GM21360 (cell line): ENCODE results near the gene GRIA3.

ENCODE experiments used
- ATAC-seq: cut with Tn5 transposase; IDR thresholded peaks from one replicate; pipeline ENCODE4 v1.9.1; 2021; ENCODE audit warnings: mild to moderate bottlenecking, moderate library complexity; ENCODE audit not compliant: unreplicated experiment

GRIA3 gene

DNA sequence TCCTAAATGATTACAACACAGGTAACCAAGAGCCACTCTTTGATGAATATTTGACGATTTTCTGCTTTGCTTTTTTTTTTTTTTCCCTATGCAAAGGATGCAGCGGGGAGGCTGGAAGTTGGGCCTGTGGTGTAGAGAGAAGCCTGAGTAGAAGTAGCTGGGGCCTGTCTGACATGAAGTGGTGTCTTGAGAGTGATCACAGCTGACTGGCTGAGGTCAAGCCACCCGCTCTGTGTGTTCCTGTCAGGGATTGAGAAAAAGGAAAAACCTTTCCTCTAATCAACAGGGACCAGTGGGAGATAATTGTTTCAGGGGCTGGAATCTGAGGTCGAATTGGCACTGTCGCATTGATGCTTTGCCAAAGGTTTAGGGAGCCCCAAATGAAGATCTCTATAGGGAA is 258.7 kb downstream of the GRIA3 start:
- no peak for ATAC-seq

- no peak for ATAC-seq
Measured at GRCh38 chrX:123447506-123447905, 263.4 kb downstream of the GRIA3 start.

- ATAC-seq, result no peak
Measured at GRCh38 chrX:123449335-123449734, 265.3 kb downstream of the GRIA3 start.

DNA sequence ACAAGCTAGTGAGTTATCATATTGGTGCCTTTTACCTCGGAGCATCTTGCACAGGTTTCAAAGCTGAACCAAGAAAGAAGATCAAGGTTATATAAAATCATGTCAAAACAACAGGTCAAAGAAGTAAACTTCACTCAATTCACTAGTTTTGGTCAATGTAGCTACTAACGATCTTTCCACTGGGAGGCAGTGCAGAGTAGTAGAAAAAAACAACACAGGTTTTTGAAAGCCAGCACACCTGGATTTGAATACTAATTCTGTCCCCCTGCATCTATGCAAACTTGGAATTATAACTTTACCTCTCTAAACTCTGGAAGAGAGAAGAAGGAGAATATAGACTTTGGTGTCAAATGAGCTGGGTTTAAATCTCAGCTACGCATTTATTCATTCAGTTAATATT is 266.1 kb downstream of the GRIA3 start:
- no peak for ATAC-seq

- peak; percentile 53 for ATAC-seq
Measured at GRCh38 chrX:123454712-123455431, 270.8 kb downstream of the GRIA3 start.

DNA sequence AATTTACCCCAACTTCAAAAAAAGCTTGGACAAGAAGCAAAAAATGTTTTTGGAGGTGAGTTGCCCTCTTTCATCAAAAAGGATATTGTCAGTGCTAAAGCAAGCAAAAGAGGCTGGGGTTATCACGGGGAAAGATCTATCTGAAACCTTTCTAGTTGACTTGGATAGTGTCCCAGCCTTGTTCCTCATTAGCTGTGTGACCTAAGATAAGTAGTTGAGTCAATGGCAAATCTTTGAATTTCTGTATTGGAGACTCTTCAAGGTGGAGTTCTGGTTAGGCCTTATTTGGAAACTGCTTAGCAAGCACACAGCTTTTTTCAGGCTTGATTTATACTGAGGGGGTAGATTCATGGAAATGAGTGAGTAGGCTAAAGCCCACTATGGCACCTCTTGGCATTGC is 271.6 kb downstream of the GRIA3 start:
- ATAC-seq, result no peak

- ATAC-seq, result no peak
Measured at GRCh38 chrX:123464709-123465108, 280.6 kb downstream of the GRIA3 start.

DNA sequence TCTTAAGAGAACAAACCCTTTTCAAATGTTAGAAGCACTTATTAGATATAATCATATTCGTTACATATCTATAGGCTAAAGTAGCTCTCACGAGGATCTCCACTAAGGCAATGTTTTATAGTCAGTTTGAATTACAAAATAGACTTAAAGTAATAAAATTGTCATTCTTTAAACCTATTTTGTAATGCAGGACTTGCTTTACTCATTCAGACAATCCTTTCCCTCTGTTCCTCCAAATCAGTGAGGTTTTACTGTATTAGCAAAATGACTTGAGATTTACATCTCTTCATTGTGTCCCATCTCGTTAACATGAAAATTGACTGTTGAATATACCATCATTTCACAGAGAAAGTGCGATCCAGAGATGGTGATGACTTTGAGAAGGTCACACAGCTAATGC is 284.4 kb downstream of the GRIA3 start:
- ATAC-seq, result no peak

DNA sequence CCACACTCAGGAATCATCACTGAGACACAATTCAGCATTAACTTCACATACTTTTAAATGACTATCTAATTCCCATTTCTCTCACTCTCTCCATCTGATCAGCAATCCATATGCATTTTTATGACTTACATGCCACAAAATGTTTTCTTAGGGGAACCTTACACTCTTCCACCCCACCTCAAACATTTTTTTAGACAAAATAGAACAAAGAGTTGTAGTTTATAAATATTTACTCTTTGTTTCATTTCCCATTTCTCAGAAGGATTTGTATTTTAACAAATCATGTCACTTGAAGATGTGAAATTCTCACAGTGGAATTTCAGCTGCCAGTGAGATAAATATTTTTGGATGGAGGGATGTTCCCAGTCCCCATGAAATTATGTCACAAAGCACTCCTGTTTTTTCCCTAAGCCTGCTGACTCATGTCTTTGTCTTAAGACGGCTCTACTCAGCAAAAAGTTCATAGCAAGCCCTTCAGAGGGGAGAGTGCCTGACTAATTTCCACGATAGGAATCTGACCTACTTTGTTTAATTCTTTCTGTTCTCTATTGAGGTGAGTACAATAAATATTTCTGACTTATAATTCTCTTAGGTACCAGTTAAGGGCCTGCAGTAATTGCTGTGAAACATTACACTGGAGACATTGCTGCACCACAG is 291.1 kb downstream of the GRIA3 start:
- ATAC-seq, result no peak

DNA sequence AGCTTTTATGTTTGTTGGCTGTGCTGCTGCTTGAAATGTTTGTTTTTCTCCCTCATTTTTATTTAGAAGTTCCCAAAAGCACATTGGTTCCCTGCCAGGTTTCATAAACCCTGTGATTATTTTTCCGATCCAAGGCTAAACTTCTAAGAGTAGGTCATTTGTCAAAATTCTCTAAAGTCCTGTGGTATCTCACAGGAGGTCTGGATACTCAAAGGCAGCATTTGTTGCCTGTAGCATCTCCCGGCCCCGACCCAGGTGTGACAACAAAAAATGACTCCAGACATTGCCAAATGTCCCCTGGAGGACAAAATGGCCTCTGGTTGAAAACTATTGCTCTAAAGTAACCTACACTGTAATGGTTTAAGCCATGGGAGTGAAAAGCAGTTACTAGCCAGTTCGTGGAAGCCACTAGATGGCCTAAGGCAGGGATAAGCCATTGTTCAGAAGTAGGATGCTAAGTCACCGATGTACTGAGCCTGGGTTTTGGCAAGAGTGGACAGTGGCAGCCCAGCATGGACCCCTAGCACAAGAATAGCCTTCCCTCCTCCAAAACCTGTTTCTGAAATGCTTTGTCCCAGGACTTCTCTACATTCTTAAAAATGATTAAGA is 292.6 kb downstream of the GRIA3 start:
- no peak for ATAC-seq

DNA sequence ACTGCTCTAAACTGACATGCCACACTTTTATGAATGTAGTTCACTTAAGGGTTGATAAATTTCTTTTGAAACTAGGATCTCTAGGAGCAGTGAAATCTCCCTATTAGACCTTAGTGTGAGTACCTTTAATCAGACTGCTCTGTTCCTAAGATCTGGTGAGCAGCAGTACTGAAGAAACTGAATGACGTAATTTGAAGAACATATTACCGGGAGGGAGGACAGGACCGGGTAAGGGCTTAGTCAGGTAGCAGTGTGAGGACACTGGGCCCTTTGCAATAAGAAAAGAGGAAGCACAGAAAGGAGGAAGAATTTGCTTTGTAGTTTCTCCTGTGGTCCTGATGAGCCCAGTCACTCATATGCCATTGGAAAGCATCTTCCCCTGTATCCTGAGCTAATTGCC is 293.6 kb downstream of the GRIA3 start:
- ATAC-seq, result no peak

GRCh38 chrX:123481913-123482851 is 298.1 kb downstream of the GRIA3 start:
- ATAC-seq, result no peak

DNA sequence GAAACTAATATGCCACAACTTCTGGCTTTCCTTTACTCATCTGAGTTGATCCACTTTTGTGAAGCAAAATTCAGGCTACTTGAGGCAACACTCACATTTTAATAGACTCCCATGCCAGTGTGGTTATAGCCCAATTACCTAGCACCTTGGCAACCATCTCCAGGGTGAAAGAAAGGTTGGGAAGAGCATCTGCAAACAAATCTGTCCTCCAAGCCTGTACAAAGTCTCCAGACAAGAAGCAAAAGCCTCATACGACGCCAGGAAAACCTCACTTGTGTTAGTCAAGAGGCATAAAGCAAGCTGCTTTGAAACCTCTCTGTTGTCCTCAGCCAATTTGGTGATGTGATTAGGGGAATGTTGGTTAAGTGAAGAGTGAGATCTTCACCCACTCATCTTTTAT is 302.2 kb downstream of the GRIA3 start:
- no peak for ATAC-seq

GRCh38 chrX:123487236-123487635 is 303.2 kb downstream of the GRIA3 start:
- ATAC-seq, result no peak

- no peak for ATAC-seq
Measured at GRCh38 chrX:123487669-123488068, 303.6 kb downstream of the GRIA3 start.

DNA sequence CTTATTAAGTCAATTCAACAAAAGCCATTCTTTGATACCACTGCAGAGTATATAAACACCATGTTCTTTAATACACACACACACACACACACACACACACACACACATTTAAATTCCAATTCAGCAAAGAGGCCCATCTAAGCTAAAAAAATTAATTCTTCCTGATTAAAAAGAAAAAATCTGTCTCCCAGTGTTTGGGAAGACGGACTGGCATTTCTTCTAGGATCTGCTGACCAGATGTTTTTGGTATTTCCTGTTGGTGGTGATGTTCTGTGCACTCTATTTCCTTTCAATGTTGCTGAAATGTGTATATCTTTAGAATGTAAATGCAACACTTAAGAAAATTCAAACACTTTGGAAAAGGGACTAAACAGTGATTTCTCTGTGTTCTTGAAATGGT is 304.9 kb downstream of the GRIA3 start:
- ATAC-seq, result no peak

GRCh38 chrX:123493857-123494256 is 309.8 kb downstream of the GRIA3 start:
- no peak for ATAC-seq

- ATAC-seq, result no peak
Measured at GRCh38 chrX:123499787-123500186, 315.7 kb downstream of the GRIA3 start.

- no peak for ATAC-seq
Measured at GRCh38 chrX:123504047-123504446, 320.0 kb downstream of the GRIA3 start.

GRCh38 chrX:123504630-123505270 is 320.7 kb downstream of the GRIA3 start:
- no peak for ATAC-seq
